Stimulated activated CD4-positive, alpha-beta T cell treated with anti-CD3 and anti-CD28 coated beads, Interleukin-2, amount 100 ng/mL, for 24 hours (primary cell): ENCODE measurements around the gene FOXN1.
"Not testable (repeated sequence)": the region's sequence is repeated elsewhere in the genome, so short reads cannot be mapped to it uniquely, and the experiment has no call there.

Source experiments
- DNase-seq, 2 donors: peaks; one replicate each; pipeline ENCODE4 v3.0.0-alpha.2; 2020

Gene FOXN1, protein sequence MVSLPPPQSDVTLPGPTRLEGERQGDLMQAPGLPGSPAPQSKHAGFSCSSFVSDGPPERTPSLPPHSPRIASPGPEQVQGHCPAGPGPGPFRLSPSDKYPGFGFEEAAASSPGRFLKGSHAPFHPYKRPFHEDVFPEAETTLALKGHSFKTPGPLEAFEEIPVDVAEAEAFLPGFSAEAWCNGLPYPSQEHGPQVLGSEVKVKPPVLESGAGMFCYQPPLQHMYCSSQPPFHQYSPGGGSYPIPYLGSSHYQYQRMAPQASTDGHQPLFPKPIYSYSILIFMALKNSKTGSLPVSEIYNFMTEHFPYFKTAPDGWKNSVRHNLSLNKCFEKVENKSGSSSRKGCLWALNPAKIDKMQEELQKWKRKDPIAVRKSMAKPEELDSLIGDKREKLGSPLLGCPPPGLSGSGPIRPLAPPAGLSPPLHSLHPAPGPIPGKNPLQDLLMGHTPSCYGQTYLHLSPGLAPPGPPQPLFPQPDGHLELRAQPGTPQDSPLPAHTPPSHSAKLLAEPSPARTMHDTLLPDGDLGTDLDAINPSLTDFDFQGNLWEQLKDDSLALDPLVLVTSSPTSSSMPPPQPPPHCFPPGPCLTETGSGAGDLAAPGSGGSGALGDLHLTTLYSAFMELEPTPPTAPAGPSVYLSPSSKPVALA

DNA sequence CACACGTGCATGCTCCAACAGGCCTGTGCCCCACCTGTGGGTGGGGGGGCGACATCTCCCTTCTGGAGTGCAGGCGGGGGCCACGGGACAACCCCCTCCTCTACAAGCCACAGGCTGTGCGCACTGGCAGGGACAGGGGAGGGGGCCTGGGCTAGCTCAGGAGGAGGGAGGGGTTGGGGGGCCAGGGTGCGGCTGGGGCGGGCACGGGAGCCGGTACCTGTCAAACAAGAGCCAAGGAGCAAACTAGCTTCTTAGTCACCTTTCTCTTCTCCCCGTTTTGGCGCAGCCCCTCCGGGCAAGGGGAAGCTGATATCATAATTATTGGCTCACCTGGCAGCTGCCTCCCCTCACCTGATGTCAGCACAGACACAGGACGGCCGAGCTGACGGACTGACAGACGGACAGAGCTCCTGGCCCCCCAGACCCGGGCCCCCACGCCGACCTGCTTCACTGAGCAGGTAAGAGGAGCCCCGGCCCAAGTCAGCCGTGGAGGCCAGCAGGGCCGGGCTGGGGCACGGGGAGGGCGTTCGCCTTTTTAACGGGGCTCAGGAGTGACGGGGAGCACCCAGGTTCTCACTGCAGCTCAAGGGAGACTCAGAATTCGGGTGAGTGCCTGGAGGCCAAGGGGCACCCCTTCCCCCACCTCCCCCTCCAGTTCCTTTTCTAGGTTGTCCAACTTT is at the start of gene FOXN1:
Gene FOXN1, plus strand, starts transcription at position 363 of the 680 bp plus-strand sequence. CDS start 17,622 bp downstream, outside the sequence.
- no peak for DNase-seq

GRCh38 chr17:28457890-28458289 is 48.3 kb upstream of the FOXN1 start:
- DNase-seq: no peak

DNA sequence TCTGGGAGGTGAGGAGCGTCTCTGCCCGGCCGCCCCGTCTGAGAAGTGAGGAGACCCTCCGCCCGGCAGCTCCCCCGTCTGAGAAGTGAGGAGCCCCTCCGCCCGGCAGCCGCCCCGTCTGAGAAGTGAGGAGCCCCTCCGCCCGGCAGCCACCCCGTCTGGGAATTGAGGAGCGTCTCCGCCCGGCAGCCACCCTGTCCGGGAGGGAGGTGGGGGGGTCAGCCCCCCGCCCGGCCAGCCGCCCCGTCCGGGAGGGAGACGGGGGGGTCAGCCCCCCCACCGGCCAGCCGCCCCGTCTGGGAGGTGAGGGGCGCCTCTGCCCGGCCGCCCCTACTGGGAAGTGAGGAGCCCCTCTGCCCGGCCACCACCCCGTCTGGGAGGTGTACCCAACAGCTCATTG is 47.3 kb upstream of the FOXN1 start:
- not testable (repeated sequence) for DNase-seq

- DNase-seq: no peak
Observed at GRCh38 chr17:28460901-28461300, 45.2 kb upstream of the FOXN1 start.

GRCh38 chr17:28466001-28466400 is 40.1 kb upstream of the FOXN1 start:
- no peak for DNase-seq

DNA sequence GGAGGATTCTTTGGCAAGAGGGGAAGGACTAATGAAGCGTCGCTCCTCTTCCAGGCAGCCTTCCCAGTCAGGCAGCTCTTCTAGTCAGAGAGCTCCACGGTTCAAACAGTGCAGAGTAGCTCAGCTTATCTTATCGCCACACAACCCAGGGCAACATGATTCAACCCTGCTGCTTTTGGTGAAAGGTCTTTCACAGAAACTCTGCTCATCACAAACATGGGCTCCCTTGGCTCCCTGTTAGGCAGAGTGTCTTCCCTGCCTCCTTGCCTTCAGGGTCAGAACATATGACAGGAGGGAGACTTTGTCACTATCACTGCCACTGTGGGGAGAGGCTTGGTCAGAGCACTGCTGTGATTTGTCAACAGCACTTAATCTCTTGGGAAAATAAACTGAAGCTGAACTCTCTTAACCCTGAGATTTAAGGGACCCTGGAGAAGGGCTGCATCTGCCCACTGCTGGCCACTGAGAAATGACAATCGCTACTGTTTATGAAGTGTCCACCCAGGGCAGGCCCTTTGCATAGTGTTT is 39.6 kb upstream of the FOXN1 start:
- no peak for DNase-seq

GRCh38 chr17:28467456-28468025 is 38.6 kb upstream of the FOXN1 start:
- DNase-seq: no peak

DNA sequence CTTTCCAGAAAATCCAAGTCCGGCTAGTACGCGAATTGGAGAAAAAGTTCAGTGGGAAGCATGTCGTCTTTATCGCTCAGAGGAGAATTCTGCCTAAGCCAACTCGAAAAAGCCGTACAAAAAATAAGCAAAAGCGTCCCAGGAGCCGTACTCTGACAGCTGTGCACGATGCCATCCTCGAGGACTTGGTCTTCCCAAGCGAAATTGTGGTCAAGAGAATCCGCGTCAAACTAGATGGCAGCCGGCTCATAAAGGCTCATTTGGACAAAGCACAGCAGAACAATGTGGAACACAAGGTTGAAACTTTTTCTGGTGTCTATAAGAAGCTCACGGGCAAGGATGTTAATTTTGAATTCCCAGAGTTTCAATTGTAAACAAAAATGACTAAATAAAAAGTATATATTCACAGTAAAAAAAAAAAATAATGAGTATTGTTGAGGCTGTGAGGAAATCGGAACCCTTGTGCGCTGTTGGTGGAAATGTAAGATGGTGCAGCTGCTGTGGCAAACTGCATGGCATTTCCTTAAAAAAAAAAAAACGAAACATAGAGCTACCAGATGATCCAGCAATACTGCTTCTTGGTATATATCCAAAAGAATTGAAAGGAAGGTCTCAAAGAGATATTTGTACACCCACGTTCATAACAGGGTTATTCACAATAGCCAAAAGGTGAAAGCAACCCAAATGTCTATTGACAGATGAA is 38.0 kb upstream of the FOXN1 start:
- not testable (repeated sequence) for DNase-seq

GRCh38 chr17:28468781-28469180 is 37.4 kb upstream of the FOXN1 start:
- no peak for DNase-seq

GRCh38 chr17:28469376-28469775 is 36.8 kb upstream of the FOXN1 start:
- DNase-seq: no peak

DNA sequence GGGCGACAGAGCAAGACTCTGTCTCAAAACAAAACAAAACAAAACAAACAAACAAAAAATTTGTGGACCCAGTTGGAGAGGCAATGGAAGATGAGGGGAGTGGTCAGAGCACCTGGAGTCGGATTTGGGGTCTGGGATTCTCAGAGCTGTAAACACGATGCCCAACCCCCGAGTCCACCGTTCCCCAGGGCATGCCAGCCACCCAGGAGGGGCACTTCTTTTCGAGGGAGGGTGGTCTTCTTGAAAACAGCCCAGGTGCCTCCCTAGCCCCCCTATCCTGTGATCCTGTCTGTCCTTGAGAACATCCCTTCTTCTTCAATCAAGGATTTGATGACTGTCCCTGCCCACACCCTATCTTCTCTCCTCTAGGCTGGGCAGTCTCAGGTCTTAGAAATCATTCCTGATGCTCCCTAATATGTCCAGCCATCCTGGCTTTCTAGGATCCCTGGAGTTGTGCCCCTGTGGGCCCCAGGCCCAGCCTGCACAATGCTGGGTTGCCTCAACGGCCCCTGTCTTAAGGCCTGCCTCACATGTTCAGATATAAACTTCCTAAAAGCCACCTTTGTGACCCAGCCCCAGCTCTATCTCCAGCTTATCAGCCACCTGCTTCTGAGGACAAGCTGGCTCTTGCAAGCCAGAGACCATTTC is 35.8 kb upstream of the FOXN1 start:
- DNase-seq: no peak

DNA sequence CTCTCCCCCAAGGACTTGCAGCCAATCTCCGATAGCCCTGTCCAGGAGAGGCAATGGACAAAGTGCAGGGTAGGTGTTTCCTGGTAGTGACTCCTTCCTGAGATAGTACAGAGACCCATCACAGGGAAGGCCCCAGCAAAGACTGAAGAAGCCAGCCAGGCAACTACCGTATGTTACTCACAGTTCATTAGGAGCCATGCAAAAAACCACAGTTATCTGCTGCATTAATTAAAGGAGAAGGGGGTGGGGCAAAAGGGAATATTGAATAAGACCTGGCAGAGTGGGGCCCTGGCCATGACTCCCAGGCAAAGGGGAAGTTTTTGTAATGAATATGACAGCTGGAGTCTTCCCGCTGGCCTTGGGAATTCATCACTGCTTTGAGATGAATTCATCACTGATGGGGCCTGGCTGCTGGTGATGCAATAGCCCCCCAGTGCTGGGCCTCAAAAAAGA is 35.2 kb upstream of the FOXN1 start:
- no peak for DNase-seq

GRCh38 chr17:28471531-28472342 is 34.4 kb upstream of the FOXN1 start:
- no peak for DNase-seq

- DNase-seq: no peak
Observed at GRCh38 chr17:28472871-28473497, 33.2 kb upstream of the FOXN1 start.

- DNase-seq: no peak
Observed at GRCh38 chr17:28473542-28473941, 32.6 kb upstream of the FOXN1 start, which contains the start of gene SLC13A2. SLC13A2 (plus strand) TSS chr17:28473644; CDS start chr17:28473713, 69 bp downstream.

DNA sequence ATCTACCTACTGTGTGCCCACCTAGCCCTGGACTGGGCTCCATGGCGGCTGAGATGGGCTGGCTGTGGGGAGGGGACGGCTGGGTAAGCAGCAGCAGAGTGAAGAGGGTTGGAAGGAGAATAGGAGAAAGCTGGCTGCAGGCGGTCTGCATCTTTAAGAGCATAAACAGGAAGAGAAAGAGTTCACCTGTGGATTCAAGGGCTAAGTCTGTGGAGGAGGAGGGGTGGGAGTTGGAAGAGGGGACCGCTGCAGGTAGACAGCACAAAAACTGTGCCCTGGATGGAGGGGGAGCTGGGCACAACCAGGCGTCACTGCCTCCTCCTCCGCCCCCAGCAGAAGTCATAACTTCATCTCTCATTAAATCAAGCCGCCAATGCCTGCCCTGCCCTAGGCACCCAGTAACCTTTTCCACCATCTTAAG is 32.0 kb upstream of the FOXN1 start:
- DNase-seq: no peak

GRCh38 chr17:28475151-28475900 is 30.8 kb upstream of the FOXN1 start:
- DNase-seq: no peak

GRCh38 chr17:28476076-28476865 is 29.9 kb upstream of the FOXN1 start:
- no peak for DNase-seq

- DNase-seq: no peak
Observed at GRCh38 chr17:28477928-28478327, 28.2 kb upstream of the FOXN1 start.
